Liver (tissue), 9 donors: ENCODE results near the gene PDLIM5. TPM values are rescaled to one million over a fixed set of nuclear protein-coding genes. Genes with fewer than 3 reads are reported as not detected.

Experiments
- DNase-seq: peaks from one replicate; pipeline ENCODE4 v3.0.0-alpha.2; 2017; ENCODE audit warnings: low spot score
- H3K27ac ChIP-seq, 2 donors: one replicate each; pipeline ENCODE4 v1.7.0; 2013; ENCODE audit warnings: inconsistent platforms in 2 of 2, low read length in 2 of 2, control low read depth in 1 of 2, low read depth in 1 of 2, mild to moderate bottlenecking in 1 of 2
- H3K27me3 ChIP-seq, 4 donors: one replicate each; pipeline versions ENCODE4 v1.6.1 to v1.7.0; 2013; ENCODE audit warnings: low read length in 3 of 4, inconsistent platforms in 1 of 4, mild to moderate bottlenecking in 1 of 4, moderate library complexity in 1 of 4; ENCODE audit not compliant: control insufficient read depth in 4 of 4, insufficient read depth in 4 of 4
- H3K36me3 ChIP-seq, 4 donors: one replicate each; pipeline versions ENCODE4 v1.6.1 to v1.7.0; 2013; ENCODE audit warnings: low read length in 3 of 4, mild to moderate bottlenecking in 3 of 4, low read depth in 1 of 4, moderate library complexity in 1 of 4; ENCODE audit not compliant: control insufficient read depth in 4 of 4, insufficient read depth in 3 of 4
- H3K4me1 ChIP-seq, 4 donors: one replicate each; pipeline versions ENCODE4 v1.6.1 to v1.7.0; 2013; ENCODE audit warnings: low read length in 3 of 4, mild to moderate bottlenecking in 3 of 4, moderate library complexity in 1 of 4; ENCODE audit not compliant: control insufficient read depth in 4 of 4, insufficient read depth in 4 of 4
- H3K4me3 ChIP-seq, 3 donors: one replicate each; pipeline versions ENCODE4 v1.6.1 to v1.7.0; 2013; ENCODE audit warnings: low read length in 3 of 3, control low read depth in 1 of 3, low read depth in 1 of 3, mild to moderate bottlenecking in 1 of 3
- H3K9ac ChIP-seq, 2 donors: one replicate each; pipeline ENCODE4 v1.7.0; 2013; ENCODE audit warnings: low read length in 2 of 2, mild to moderate bottlenecking in 2 of 2, moderate library complexity in 2 of 2, control low read depth in 1 of 2, low read depth in 1 of 2
- H3K9me3 ChIP-seq, 4 donors: one replicate each; pipeline versions ENCODE4 v1.6.1 to v1.7.0; 2013; ENCODE audit warnings: low read length in 3 of 4; ENCODE audit not compliant: control insufficient read depth in 4 of 4
- ATF3 ChIP-seq: IDR thresholded peaks from 2 replicates; pipeline ENCODE4 v1.6.1; 2016; ENCODE audit warnings: antibody characterized with exemption
- EGR1 ChIP-seq, 2 donors: IDR thresholded peaks; 2 replicates each; pipeline ENCODE4 v1.6.1; 2016 to 2018; ENCODE audit warnings: antibody characterized with exemption in 2 of 2, low read depth in 2 of 2
- FOXA1 ChIP-seq: IDR thresholded peaks from 2 replicates; pipeline ENCODE4 v1.6.1; 2016; ENCODE audit warnings: antibody characterized with exemption
- GABPA ChIP-seq, 2 donors: IDR thresholded peaks in 1 of 2; conservative IDR thresholded peaks in 1 of 2; 2 replicates each; pipeline ENCODE4 v1.6.1; 2016; ENCODE audit warnings: antibody characterized with exemption in 2 of 2, mild to moderate bottlenecking in 1 of 2, moderate library complexity in 1 of 2
- HNF4A ChIP-seq, 2 donors: conservative IDR thresholded peaks; 2 replicates each; pipeline ENCODE4 v1.6.1; 2016; ENCODE audit warnings: antibody characterized with exemption in 2 of 2, mild to moderate bottlenecking in 2 of 2
- HNF4G ChIP-seq: IDR thresholded peaks from 2 replicates; pipeline ENCODE4 v1.6.1; 2016; ENCODE audit warnings: antibody characterized with exemption
- JUND ChIP-seq, 2 donors: IDR thresholded peaks; 2 replicates each; pipeline ENCODE4 v1.6.1; 2016; ENCODE audit warnings: antibody characterized with exemption in 2 of 2
- MAX ChIP-seq: IDR thresholded peaks from 2 replicates; pipeline ENCODE4 v1.6.1; 2016; ENCODE audit warnings: antibody characterized with exemption
- RAD21 ChIP-seq, 2 donors: IDR thresholded peaks; 2 replicates each; pipeline ENCODE4 v1.6.1; 2016; ENCODE audit warnings: antibody characterized with exemption in 2 of 2, mild to moderate bottlenecking in 2 of 2
- REST ChIP-seq: IDR thresholded peaks from 2 replicates; pipeline ENCODE4 v1.6.1; 2016; ENCODE audit warnings: antibody characterized with exemption, mild to moderate bottlenecking
- RXRA ChIP-seq, 2 donors: IDR thresholded peaks; 2 replicates each; pipeline ENCODE4 v1.6.1; 2017 to 2018; ENCODE audit warnings: antibody characterized with exemption in 2 of 2, mild to moderate bottlenecking in 1 of 2
- SP1 ChIP-seq: IDR thresholded peaks from 2 replicates; pipeline ENCODE4 v1.6.1; 2018; ENCODE audit warnings: antibody characterized with exemption, mild to moderate bottlenecking
- TAF1 ChIP-seq: conservative IDR thresholded peaks from 2 replicates; pipeline ENCODE4 v1.6.1; 2016; ENCODE audit warnings: antibody characterized with exemption, mild to moderate bottlenecking
- WGBS: extraction: QIAGEN DNeasy Blood & Tissue Kit; methylation state at CpG from one replicate; pipeline ENCODE4 v1.1.7; 2013; 5-methylcytosine and 5-hydroxymethylcytosine counted together
- polyA plus RNA-seq, 2 donors: library from polyadenylated mRNA; stranded (reverse) in 1 of 2; unstranded in 1 of 2; fragments of 200-250 nt in 1 of 2; fragments of >200 nt in 1 of 2; fragmentation: Nextera tagmentation in 1 of 2; extraction: Ambion mirVana in 1 of 2; gene quantifications; one replicate each; pipeline versions ENCODE4 v1.2.1 to v1.2.3, GENCODE V29; 2013 to 2015
- total RNA-seq, 2 donors: library from RNA; depleted of rRNA; stranded (reverse); fragments of >200 nt; gene quantifications; one replicate each; pipeline ENCODE4 v1.2.3, GENCODE V29; 2014
- TF ChIP-seq, protein P1 (sequence below): IDR thresholded peaks from 2 replicates; pipeline ENCODE4 v1.6.1; 2016; ENCODE audit warnings: antibody characterized with exemption
- TF ChIP-seq, protein P2 (sequence below): fragments of 150-350 bp; IDR thresholded peaks from 2 replicates; pipeline ENCODE4 v1.5.1; 2017; ENCODE audit warnings: improper control_type of control experiment, low read depth, low read length; ENCODE audit not compliant: missing input control
- donor health status: healthy.
- donor health status: healthy.
- donor health status: healthy.
- donor health status: healthy.
- donor health status: healthy.

PDLIM5 gene
- total and polyA plus RNA-seq, 4 donors, result 19.1 to 114 (median 67.8) TPM

DNA sequence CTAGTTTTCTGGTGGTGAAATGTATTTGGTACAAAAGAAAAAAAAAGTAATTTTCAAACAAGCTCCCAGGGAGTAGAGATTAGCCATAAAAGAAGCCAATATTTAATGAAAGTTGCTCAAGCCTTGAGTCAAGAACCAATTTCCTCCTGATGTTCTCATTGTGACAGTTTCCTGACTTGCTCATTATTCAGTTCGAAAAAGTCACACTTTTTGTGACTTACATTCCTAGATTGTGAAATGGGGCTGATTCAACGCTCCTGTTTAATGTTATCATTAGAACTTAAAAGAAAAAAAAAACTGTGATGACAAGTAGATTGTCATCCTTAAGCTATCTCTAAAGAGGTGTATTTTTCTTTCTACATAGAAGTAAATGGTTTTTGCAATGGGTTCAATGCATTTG is 183.4 kb downstream of the PDLIM5 start (continued):
- TF ChIP-seq REST (no peak), HNF4A (conservative IDR thresholded peaks at IDR 0.05) (no peak), TAF1 (no peak), SP1 (no peak), HNF4G (no peak)
- TF ChIP-seq, protein P1, sequence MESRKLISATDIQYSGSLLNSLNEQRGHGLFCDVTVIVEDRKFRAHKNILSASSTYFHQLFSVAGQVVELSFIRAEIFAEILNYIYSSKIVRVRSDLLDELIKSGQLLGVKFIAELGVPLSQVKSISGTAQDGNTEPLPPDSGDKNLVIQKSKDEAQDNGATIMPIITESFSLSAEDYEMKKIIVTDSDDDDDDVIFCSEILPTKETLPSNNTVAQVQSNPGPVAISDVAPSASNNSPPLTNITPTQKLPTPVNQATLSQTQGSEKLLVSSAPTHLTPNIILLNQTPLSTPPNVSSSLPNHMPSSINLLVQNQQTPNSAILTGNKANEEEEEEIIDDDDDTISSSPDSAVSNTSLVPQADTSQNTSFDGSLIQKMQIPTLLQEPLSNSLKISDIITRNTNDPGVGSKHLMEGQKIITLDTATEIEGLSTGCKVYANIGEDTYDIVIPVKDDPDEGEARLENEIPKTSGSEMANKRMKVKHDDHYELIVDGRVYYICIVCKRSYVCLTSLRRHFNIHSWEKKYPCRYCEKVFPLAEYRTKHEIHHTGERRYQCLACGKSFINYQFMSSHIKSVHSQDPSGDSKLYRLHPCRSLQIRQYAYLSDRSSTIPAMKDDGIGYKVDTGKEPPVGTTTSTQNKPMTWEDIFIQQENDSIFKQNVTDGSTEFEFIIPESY, result no peak

DNA sequence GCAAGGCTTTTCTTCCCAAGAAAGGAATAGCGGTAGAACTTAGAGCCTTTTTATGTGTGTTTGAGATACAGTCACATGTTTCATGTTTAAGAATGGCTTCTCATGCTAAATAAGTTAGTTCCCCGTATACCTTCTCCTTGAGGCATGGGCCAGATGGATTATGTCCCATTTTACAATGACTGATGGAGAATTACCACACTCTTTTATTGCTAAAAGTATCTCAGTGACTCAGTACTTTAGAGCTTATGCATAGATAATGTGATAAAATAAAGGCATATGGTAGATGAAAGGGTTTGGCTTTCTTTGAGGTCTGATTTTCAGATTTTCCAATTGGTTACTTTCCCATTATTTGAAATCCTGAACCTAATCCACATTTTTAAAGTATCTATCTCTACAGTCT is 184.3 kb downstream of the PDLIM5 start:
- WGBS, result 99% methylated on average over 2 of the region's 2 CpGs
- no peak overlapping the region for H3K4me3 ChIP-seq
- H3K27ac ChIP-seq, result no peak overlapping the region
- no peak for DNase-seq
- TF ChIP-seq FOXA1, result no peak
- no peak for TF ChIP-seq REST
- no peak for TF ChIP-seq GABPA (IDR thresholded peaks at IDR 0.05 in 1 of 2, conservative IDR thresholded peaks at IDR 0.05 in 1 of 2)
- TF ChIP-seq MAX, result no peak
- no peak for TF ChIP-seq RXRA (IDR thresholded peaks at IDR 0.05)
- TF ChIP-seq EGR1 (IDR thresholded peaks at IDR 0.05; ENCODE audit: low read depth in 2 of 2), result no peak
- no peak for TF ChIP-seq RAD21 (IDR thresholded peaks at IDR 0.05)
- TF ChIP-seq JUND (IDR thresholded peaks at IDR 0.05), result no peak
- TF ChIP-seq, protein P2, sequence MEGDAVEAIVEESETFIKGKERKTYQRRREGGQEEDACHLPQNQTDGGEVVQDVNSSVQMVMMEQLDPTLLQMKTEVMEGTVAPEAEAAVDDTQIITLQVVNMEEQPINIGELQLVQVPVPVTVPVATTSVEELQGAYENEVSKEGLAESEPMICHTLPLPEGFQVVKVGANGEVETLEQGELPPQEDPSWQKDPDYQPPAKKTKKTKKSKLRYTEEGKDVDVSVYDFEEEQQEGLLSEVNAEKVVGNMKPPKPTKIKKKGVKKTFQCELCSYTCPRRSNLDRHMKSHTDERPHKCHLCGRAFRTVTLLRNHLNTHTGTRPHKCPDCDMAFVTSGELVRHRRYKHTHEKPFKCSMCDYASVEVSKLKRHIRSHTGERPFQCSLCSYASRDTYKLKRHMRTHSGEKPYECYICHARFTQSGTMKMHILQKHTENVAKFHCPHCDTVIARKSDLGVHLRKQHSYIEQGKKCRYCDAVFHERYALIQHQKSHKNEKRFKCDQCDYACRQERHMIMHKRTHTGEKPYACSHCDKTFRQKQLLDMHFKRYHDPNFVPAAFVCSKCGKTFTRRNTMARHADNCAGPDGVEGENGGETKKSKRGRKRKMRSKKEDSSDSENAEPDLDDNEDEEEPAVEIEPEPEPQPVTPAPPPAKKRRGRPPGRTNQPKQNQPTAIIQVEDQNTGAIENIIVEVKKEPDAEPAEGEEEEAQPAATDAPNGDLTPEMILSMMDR, result no peak
- no peak for TF ChIP-seq HNF4A (conservative IDR thresholded peaks at IDR 0.05)
- no peak for TF ChIP-seq ATF3
- no peak for TF ChIP-seq HNF4G
- TF ChIP-seq, protein P1, result no peak
- H3K9ac ChIP-seq, result no peak overlapping the region
- H3K4me1 ChIP-seq, result no peaks in the 10 kb centered on the region
- H3K9me3 ChIP-seq, result no peaks in the 10 kb centered on the region
- H3K36me3 ChIP-seq, result peaks cover 0 to 22% (median 5%) of the 10 kb centered on the region in 4 donors
- H3K27me3 ChIP-seq, result no peaks in the 10 kb centered on the region
